GM12873 (cell line): ENCODE data around the gene LHPP.

ENCODE experiments used
- TF ChIP-seq, protein P1 (sequence below): IDR thresholded peaks from 2 replicates; pipeline ENCODE4 v1.5.1; 2012; ENCODE audit warnings: low read depth, mild to moderate bottlenecking, moderate library complexity, low read length, control low read depth; ENCODE audit not compliant: insufficient read depth; ENCODE audit errors: missing control alignments

LHPP gene

DNA sequence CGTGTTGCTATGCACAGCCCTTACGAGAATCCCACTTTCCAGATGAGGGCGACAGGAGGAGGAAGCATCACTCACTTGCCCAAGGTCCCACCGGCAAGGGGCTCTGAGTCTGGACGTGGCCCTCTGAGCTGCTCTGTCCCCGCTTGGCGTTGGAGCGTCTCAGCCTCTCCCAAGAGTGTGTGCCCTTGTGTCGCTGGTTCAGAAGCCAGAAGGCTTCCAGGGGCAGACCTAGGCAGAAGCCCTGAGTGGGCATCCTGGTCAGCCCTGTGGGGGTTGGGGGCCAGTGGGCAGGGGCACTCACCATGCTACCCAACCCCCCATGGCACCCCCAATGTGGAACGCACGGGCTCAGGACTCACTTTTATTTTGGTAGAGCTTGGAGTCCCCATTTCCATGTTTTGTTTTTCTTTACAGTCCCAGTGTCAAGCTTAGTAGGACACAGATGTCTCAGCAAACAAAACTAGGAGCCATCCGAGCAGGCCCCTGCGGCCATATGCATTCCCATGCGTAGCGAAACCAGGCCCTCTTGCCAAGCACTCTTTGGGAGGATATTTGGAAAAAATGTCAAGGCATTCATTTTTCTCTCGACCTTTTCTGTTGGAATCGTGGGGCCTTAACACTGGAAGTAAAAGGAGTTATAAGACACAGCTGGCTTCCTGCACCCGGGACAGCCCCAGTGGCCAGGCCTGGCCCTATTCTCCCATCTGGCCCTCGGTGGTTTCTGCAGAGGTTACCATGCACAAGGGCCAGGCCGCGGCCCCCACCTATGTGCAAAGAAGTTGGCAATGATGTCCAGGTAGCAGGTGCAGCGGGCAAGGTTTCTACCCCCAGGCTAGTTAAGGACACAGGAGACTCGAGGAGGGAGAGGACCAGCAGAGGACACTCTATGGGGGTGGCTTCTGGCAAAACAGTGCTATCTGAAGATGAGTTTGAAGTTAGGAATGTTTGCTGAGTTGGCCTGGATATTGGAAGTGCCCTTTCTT, 97.0 kb downstream of the LHPP start:
- TF ChIP-seq, protein P1, sequence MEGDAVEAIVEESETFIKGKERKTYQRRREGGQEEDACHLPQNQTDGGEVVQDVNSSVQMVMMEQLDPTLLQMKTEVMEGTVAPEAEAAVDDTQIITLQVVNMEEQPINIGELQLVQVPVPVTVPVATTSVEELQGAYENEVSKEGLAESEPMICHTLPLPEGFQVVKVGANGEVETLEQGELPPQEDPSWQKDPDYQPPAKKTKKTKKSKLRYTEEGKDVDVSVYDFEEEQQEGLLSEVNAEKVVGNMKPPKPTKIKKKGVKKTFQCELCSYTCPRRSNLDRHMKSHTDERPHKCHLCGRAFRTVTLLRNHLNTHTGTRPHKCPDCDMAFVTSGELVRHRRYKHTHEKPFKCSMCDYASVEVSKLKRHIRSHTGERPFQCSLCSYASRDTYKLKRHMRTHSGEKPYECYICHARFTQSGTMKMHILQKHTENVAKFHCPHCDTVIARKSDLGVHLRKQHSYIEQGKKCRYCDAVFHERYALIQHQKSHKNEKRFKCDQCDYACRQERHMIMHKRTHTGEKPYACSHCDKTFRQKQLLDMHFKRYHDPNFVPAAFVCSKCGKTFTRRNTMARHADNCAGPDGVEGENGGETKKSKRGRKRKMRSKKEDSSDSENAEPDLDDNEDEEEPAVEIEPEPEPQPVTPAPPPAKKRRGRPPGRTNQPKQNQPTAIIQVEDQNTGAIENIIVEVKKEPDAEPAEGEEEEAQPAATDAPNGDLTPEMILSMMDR, result no peak

DNA sequence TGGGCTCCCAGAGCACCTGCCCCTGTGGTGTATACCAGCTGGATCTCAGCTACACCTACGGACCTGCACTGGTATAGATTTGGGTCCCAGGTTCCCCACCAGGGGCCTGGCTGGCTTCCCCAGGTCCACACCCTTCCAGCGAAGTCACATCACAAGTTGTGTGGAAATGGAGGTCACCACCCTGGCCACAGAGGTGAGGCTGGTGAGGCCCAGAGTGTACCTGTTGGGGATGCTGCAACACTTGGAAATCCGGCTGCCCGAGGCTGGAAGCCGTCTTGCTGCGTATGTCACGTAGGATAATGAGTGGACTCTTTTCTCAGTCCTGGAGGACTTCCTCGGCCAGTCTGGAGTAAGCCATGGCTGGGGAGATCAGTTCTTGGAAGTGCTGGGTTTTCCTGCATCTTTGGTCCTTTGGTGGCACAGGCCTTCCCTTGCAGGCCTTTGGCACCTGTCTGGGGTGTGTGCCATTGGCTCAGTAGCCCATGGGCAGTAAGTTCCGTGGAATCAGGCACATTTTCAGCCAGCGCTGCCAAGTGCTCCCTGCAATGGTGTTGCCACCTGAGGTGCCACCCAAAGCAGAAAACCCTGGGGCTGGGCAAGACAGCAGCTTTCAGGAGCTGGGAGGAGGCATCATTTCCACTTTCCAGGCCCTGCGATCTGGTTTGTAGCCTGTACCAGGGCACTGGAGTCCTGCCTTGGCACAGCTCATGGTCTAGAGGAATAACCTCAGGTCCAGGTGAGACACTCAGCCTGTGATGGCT, 97.9 kb downstream of the LHPP start:
- TF ChIP-seq, protein P1, result no peak

DNA sequence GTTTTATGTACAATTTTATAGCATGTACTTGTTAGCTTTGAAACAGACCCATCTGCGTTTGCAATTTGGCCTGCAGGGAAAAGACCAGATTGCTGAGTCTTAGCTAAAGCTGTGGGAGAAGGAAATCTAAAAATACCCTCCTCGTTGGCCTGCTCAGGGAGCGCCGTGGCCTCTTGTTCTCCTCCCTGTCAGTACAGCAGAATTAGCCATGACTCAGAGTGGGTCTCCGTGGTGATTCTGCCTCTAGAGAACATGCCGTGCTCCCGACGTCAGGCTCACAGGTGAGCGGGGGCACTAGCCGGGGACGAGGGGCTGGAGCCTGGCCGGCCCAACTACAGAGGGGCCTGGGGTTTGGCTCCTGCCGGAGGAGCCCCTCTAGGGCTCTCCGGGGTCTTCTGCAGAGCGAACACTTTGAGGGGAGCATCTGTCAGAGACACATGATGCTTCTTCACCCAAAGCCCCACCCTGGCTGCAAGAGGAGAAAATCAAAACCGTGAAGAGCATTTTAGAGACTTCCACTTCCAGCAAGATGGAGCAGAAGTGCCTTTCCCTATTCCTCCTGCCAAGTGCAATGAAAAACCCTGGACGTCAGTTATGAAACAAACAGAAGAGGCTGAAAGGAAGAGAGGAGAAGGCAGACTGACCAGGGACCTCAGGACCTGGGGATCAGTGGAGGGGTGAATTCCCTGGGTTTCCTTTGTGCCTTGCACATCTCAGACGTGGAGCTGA, 98.9 kb downstream of the LHPP start:
- TF ChIP-seq, protein P1, result no peak

DNA sequence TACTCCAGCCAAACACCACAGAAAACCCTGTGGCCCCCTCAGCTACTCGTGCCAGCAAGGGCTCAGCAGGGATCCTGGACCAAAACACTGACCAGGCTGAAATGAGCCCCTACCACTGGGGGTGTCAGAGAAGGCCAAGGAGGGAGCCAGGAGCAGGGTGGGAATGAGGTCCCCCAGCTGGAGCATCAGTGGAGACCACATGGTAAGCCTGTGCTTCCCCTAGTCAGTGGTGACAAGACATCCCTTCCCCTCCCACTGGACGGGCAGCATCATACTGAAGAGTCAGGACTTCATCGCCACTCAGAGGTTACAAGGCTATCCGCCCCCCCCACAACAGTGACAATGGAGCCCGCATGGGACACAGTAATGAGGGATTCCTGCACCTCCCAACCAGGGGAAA, 99.6 kb downstream of the LHPP start:
- TF ChIP-seq, protein P1, result no peak

DNA sequence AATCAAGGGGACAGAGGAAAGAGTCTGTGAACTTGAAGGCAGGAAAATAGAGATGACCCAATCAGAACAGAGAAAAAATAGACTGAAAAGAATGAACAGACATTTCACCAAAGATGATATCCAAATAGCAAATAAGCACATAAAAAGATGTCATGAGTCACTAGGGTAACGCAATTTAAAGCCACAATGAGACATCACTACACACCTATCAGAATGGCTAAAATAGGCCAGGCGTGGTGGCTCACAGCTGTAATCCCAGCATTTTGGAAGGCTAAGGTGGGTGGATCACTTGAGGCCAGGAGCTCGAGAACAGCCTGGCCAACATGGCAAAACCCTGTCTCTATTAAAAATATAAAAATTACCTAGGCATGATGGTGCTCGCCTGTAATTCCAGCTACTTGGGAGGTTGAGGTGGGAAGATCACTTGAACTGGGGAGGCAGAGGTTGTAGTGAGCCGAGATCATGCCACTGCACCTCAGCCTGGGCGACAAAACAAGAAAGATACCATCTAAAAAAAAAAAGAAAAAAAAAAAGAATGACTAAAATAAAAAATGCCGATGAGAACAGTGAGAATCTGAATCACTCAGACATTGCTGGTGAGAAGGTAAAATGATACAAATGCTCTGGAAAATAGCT, 100.9 kb downstream of the LHPP start:
- TF ChIP-seq, protein P1, result no peak

DNA sequence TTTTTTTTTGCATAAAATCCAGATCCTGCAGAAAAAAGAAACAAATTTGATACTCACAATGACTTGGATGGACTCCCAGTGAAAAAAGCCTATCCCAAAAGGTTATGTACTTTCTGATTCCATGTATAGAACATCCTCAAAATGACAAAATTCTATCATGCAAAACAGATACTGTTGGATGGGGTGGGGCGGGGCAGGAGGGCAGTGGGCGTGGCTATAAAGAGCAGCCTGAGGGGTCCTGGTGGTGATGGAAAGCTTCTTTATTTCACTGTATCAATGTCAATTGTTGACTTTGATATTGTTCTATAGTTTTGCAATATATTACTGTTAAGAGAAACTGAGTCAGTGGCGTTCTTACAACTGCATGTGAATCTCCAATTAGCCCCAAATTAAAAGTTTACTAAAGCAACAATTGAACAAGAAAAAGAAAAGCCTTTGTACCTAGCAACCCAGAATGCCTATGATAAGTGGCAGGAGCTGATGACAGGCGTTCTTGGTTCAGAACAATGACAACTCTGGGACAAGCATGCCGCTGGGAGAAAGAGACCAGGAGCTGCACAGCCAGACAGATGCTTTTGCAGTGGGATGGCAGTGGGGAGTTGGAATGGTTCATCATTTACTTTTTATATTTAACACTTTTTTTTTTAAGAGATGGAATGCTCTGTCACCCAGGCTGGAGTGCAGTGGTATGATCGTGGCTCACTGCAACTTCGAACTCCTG, 101.9 kb downstream of the LHPP start:
- TF ChIP-seq, protein P1, result no peak
